GDM1 (cell line): ENCODE data around the gene UTP11.

Source experiments
- DNase-seq: peaks from one replicate; lab custom pipeline; 2025; lab: John Stamatoyannopoulos, UW

The UTP11 gene

DNA sequence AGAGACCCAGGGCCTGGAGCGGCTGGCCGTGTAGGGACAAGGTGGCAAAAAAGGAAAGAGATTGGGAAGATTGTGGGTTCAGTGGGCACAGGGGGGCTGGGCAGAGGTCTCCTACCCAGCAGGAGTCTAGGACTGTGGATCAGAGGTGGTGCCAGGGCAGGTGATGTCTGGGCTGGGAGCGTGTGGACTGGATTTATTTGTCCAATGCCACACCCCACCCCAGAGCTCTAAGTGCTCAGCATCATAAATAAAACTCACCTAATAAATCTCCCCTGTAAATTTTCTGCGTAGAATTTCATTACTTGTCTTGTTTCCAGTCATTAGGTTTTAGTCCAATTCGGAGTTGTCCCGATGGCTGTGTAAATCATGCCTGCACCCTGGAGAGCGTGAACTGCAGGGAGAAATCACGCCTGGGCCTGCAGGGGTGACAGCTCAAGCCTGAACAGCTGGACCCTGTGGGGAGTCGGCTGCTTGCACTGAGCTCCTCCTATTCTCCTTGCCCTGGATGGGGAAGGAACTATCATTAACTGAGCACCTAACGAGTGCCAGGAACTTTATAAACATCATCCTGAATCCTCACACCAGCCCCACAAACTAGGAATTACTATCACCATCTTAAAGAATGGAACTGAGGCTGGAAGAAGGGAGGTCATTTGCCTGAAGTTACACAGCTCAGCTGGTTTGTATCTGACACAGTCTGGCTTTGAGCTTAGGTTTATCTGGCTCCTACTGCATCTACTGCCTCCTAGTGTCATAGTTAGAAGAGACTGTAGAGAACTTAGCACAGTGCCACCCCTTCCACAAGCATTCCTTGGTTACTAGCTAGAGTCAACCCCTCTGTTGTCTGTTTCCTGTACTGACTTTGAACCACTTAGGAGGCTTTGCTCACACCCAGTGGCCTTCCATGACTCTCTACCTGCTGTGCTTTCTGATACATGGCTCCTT, 59.0 kb downstream of the UTP11 start:
- no peak for DNase-seq

DNA sequence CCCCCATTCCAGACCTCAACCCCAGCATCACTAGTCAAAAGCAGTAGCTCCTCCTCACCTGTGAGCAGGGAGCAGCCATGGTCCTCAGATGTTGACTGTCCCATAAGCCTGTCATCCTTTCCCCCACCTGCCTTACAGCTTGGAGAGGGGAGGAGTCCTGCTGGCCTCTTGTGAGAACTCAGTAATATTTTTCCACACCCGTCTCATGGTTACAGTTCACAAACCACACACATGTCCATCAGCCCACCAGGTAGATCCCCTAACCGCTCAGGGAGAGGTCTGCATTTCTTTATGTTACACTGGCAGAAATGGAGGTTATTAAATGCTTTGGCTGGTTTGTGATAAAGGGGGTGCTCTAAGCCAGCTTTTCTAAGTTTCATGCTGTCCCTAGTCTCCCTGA, 60.3 kb downstream of the UTP11 start:
- no peak for DNase-seq

DNA sequence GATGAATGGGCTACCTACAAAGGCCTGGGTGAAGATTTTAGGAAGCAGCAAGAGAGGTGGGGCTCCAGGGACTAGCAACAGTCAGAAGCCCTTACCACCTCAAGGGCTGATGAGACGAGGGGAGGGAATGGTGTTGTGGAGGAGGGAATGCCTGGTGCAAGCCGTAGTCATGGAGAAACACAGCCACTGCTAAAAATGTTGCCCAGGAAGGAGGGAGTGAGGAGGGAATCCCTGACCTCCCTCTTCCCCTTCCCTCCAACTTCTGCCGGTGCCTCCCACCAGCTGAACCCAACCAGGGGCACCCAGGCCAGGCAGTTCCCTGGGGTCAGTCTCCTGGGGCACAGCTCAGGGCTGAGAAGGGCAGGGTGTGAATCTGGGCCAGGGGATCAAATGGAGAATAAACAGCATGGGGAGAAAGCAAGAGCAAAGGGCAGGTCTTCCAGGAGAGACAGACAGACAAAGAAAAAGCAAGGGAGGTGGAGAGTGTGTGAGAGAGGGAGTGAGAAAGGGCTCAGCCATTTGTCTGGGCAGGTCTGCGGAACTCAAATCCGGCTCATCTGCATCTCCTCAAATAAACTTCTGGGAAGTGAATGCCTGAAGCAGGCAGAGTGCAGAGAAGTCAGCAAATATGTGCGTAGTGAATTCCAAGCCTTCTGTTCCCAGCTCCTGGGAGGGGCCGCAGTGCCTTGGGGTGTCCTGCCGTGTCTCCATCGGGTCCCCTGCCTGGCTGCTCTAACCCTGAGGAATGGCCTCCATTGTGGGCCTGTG, 61.2 kb downstream of the UTP11 start:
- DNase-seq = no peak

DNA sequence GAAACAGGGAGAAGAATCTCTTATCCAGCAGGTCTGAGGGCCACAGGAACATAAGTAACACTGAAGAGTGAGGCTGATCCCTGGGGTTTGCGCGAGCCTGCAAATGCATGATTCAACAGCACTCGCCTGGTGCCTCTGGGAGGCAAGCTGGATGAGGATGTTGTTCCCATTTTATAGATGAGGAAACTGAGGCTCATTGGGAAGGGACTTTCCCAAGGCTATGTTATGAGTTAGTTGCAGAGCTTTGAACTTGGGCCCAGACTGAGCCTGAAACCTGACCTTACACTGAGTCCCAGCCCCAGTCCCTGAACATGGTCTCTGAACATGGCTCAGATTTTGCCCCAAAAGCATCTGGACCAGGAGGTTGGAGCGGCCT, 61.8 kb downstream of the UTP11 start:
- no peak for DNase-seq
